ENCODE measurements around the gene SELENON.
A peak's percentile ranks its signal among the peaks of the same experiment; 100 is the strongest.

DNA sequence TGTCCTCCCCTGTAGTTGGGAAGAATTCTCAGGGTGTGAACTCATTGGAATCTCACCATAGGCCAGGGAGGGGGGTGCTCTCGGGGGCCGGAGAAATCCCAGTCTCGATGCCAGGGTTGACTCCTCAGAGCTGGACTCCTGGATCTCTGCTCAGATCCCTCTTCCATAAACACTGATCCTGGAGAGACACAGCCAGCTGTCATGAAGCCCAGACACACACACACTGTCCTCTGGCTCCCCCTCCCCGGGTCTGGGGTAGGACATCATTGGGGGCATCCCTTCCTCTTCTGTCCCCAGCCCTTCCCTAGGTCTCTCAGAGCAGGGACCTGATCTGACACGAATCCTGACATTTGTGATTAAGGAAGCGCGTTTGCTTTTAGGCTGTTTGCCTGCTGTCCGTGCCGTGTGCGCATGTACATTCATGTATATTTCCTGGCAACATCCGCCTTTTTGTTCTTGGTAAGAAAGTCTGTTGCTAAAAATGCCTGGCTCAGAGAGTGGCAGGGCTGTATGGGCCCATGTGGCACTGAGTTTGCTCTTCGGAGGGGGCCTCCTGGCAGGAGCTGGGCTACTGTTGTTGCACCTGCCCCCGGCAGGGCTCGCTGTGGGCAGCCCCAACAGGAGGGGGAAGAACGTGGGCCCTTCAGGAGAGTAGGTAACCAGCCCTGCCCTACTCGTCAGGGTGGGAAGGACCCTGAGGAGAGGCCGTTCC lies 45.4 kb upstream of the SELENON start:
- TF ChIP-seq, protein P1, sequence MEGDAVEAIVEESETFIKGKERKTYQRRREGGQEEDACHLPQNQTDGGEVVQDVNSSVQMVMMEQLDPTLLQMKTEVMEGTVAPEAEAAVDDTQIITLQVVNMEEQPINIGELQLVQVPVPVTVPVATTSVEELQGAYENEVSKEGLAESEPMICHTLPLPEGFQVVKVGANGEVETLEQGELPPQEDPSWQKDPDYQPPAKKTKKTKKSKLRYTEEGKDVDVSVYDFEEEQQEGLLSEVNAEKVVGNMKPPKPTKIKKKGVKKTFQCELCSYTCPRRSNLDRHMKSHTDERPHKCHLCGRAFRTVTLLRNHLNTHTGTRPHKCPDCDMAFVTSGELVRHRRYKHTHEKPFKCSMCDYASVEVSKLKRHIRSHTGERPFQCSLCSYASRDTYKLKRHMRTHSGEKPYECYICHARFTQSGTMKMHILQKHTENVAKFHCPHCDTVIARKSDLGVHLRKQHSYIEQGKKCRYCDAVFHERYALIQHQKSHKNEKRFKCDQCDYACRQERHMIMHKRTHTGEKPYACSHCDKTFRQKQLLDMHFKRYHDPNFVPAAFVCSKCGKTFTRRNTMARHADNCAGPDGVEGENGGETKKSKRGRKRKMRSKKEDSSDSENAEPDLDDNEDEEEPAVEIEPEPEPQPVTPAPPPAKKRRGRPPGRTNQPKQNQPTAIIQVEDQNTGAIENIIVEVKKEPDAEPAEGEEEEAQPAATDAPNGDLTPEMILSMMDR (IDR thresholded peaks at IDR 0.05): peak in 1 of 4 experiments; percentile 15
- no peak for TF ChIP-seq POLR2A (IDR thresholded peaks at IDR 0.05)
- no peak for TF ChIP-seq EP300 (IDR thresholded peaks at IDR 0.05)
